MV-4-11 (cell line): ENCODE results near the gene PROSER2.

ENCODE experiments used
- DNase-seq: peaks from one replicate; lab custom pipeline; 2025; lab: John Stamatoyannopoulos, UW

Gene PROSER2

GRCh38 chr10:11908536-11908935, 85.4 kb downstream of the PROSER2 start:
- DNase-seq, result no peak

GRCh38 chr10:11908991-11909390, 85.8 kb downstream of the PROSER2 start:
- DNase-seq, result no peak

GRCh38 chr10:11909618-11910017, 86.5 kb downstream of the PROSER2 start:
- DNase-seq, result no peak

GRCh38 chr10:11910102-11910501, 86.9 kb downstream of the PROSER2 start:
- no peak for DNase-seq

- no peak for DNase-seq
Measured at GRCh38 chr10:11913079-11913641, 90.0 kb downstream of the PROSER2 start.

- no peak for DNase-seq
Measured at GRCh38 chr10:11918384-11918783, 95.2 kb downstream of the PROSER2 start.

GRCh38 chr10:11919271-11919670, 96.1 kb downstream of the PROSER2 start:
- DNase-seq, result no peak
